ENCODE data around the gene C1QTNF4. TPM values are rescaled to one million over a fixed set of nuclear protein-coding genes. Genes with fewer than 3 reads are reported as not detected.

The C1QTNF4 gene
- total and polyA plus RNA-seq, 2 of the 13 experiments (the other 11 are each of a cell fraction or from before 2014, with no cell fraction given) = not detected

- TF ChIP-seq USF2 (IDR thresholded peaks at IDR 0.05; ENCODE audit: low read depth, low read length) (0 out of 2 replicates have a peak, but pooled peaks have one; percentile 14), USF2 (CRISPR knock-in tag; IDR thresholded peaks at IDR 0.05; ENCODE audit: borderline replicate concordance) (peak; percentile 47; the same call in 1 of the 2 replicates), MAFF (IDR thresholded peaks at IDR 0.05; ENCODE audit: low read depth, low read length) (no peak), TRIM24 (CRISPR knock-in tag; IDR thresholded peaks at IDR 0.05) (no peak), ZFP62 (CRISPR knock-in tag; IDR thresholded peaks at IDR 0.05) (no peak), ZNF503 (CRISPR knock-in tag; IDR thresholded peaks at IDR 0.05) (no peak), ZNF331 (CRISPR knock-in tag; IDR thresholded peaks at IDR 0.05) (no peak), ZNF589 (CRISPR knock-in tag; conservative IDR thresholded peaks at IDR 0.05) (no peak), RFX1 (IDR thresholded peaks at IDR 0.05) (no peak), ATF7-NPFF (CRISPR knock-in tag; IDR thresholded peaks at IDR 0.05; ENCODE audit: low read depth) (peak; percentile 67; the same call in 1 of the 2 replicates), ZNF251 (CRISPR knock-in tag; IDR thresholded peaks at IDR 0.05) (peak; percentile 42; the same call in 1 of the 2 replicates), ZUFSP (CRISPR knock-in tag; IDR thresholded peaks at IDR 0.05; ENCODE audit: borderline replicate concordance) (no peak), SSRP1 (CRISPR knock-in tag; IDR thresholded peaks at IDR 0.05) (no peak), YY1 (IDR thresholded peaks at IDR 0.05; ENCODE audit: insufficient read depth, insufficient replicate concordance, low read depth, low read length) (no peak), ARID5B (CRISPR knock-in tag; IDR thresholded peaks at IDR 0.05) (no peak), ARID3A (IDR thresholded peaks at IDR 0.05; ENCODE audit: low read depth, low read length) (no peak), THYN1 (CRISPR knock-in tag; IDR thresholded peaks at IDR 0.05; ENCODE audit: borderline replicate concordance, low read depth) (no peak), ATF7 (IDR thresholded peaks at IDR 0.05) (no peak), ATF7 (CRISPR knock-in tag; IDR thresholded peaks at IDR 0.05) (peak; percentile 52; the same call in 1 of the 2 replicates)
Measured at GRCh38 chr11:47587723-47588326, 6.4 kb downstream of the C1QTNF4 start (continued).
